GM21367 (cell line): ENCODE measurements around the gene FLAD1.

Experiments
- ATAC-seq: cut with Tn5 transposase; IDR thresholded peaks from one replicate; pipeline ENCODE4 v1.9.1; 2021; ENCODE audit not compliant: unreplicated experiment

The FLAD1 gene

GRCh38 chr1:155014709-155015508, 31.8 kb downstream of the FLAD1 start:
- ATAC-seq = no peak

GRCh38 chr1:155015527-155016230, 32.5 kb downstream of the FLAD1 start:
- no peak for ATAC-seq

- no peak for ATAC-seq
Observed at GRCh38 chr1:155016231-155016831, 33.2 kb downstream of the FLAD1 start.

- peak; percentile 57 for ATAC-seq
Observed at GRCh38 chr1:155017041-155017945, 34.1 kb downstream of the FLAD1 start.

GRCh38 chr1:155017946-155018316, 34.8 kb downstream of the FLAD1 start:
- no peak for ATAC-seq

GRCh38 chr1:155018617-155019348, 35.6 kb downstream of the FLAD1 start:
- ATAC-seq = no peak

- ATAC-seq = no peak
Observed at GRCh38 chr1:155019377-155020245, 36.5 kb downstream of the FLAD1 start.

- no peak for ATAC-seq
Observed at GRCh38 chr1:155022136-155022926, 39.2 kb downstream of the FLAD1 start.

GRCh38 chr1:155022927-155023236, 39.7 kb downstream of the FLAD1 start:
- no peak for ATAC-seq

GRCh38 chr1:155023627-155024026, 40.5 kb downstream of the FLAD1 start:
- ATAC-seq = no peak

- no peak for ATAC-seq
Observed at GRCh38 chr1:155024315-155024714, 41.2 kb downstream of the FLAD1 start.

GRCh38 chr1:155026154-155026553, 43.0 kb downstream of the FLAD1 start:
- ATAC-seq = no peak

GRCh38 chr1:155026588-155026987, 43.4 kb downstream of the FLAD1 start:
- no peak for ATAC-seq

GRCh38 chr1:155029513-155030242, 46.5 kb downstream of the FLAD1 start:
- no peak for ATAC-seq

GRCh38 chr1:155030243-155030795, 47.2 kb downstream of the FLAD1 start:
- ATAC-seq = no peak

- no peak for ATAC-seq
Observed at GRCh38 chr1:155030899-155031298, 47.8 kb downstream of the FLAD1 start.

- no peak for ATAC-seq
Observed at GRCh38 chr1:155032886-155033285, 49.7 kb downstream of the FLAD1 start.

GRCh38 chr1:155033524-155033923, 50.4 kb downstream of the FLAD1 start, which contains the start of the genes DCST1 and DCST2:
Gene DCST1 (plus strand): TSS chr1:155033824. CDS start chr1:155034037, 213 bp downstream.
Gene DCST2 (minus strand): TSS chr1:155033781. CDS start chr1:155033701, 80 bp downstream.
- ATAC-seq = no peak
